Thyroid gland (tissue), 4 donors: Measurements from ENCODE around the gene ARSK.

Experiments
- CTCF ChIP-seq, 6 experiments: fragments of 200-600 bp in 3 of 6; fragments of 450-650 bp in 3 of 6; sonication (generic) in 3 of 6; IDR thresholded peaks; one replicate each; pipeline ENCODE4 v1.5.1; 2016 to 2019; ENCODE audit warnings: antibody characterized with exemption in 6 of 6, mild to moderate bottlenecking in 2 of 6, inconsistent platforms in 1 of 6, moderate library complexity in 1 of 6
- POLR2A ChIP-seq, 2 donors: fragments of 450-650 bp; IDR thresholded peaks; one replicate each; pipeline ENCODE4 v1.6.1; 2017; ENCODE audit warnings: antibody characterized with exemption in 2 of 2, mild to moderate bottlenecking in 2 of 2, moderate library complexity in 1 of 2

- TF ChIP-seq CTCF (IDR thresholded peaks at IDR 0.05) (no peak), POLR2A (IDR thresholded peaks at IDR 0.05) (no peak)
These were observed 77.2 kb downstream of the ARSK start for GRCh38 chr5:95631991-95632675.
